Esophagus (tissue), 2 donors: Measurements from ENCODE around the gene PTPRN. TPM values are rescaled to one million over a fixed set of nuclear protein-coding genes. Genes with fewer than 3 reads are reported as not detected.

Source experiments
- H3K27ac ChIP-seq, 2 donors: one replicate each; pipeline ENCODE4 v1.5.1; 2013; ENCODE audit warnings: low read depth in 2 of 2, mild to moderate bottlenecking in 2 of 2, inconsistent platforms in 1 of 2, low read length in 1 of 2, moderate library complexity in 1 of 2
- H3K27me3 ChIP-seq, 2 donors: one replicate each; pipeline ENCODE4 v1.6.1; 2013; ENCODE audit warnings: low read length in 2 of 2, control low read depth in 1 of 2, mild to moderate bottlenecking in 1 of 2; ENCODE audit not compliant: insufficient read depth in 2 of 2, control insufficient read depth in 1 of 2
- H3K36me3 ChIP-seq, 2 donors: one replicate each; pipeline ENCODE4 v1.6.1; 2013; ENCODE audit warnings: low read length in 1 of 2; ENCODE audit not compliant: control insufficient read depth in 2 of 2, insufficient read depth in 2 of 2
- H3K4me1 ChIP-seq, 2 donors: one replicate each; pipeline ENCODE4 v1.6.1; 2013; ENCODE audit warnings: low read length in 1 of 2; ENCODE audit not compliant: control insufficient read depth in 2 of 2, insufficient read depth in 2 of 2
- H3K4me3 ChIP-seq, 2 donors: one replicate each; pipeline ENCODE4 v1.5.1; 2013; ENCODE audit warnings: low read length in 2 of 2, mild to moderate bottlenecking in 2 of 2, low read depth in 1 of 2, moderate library complexity in 1 of 2
- H3K9me3 ChIP-seq, 2 donors: one replicate each; pipeline ENCODE4 v1.6.1; 2013; ENCODE audit warnings: mild to moderate bottlenecking in 2 of 2, low read depth in 1 of 2, low read length in 1 of 2, moderate library complexity in 1 of 2; ENCODE audit not compliant: control insufficient read depth in 2 of 2, insufficient read depth in 1 of 2
- WGBS, 2 donors: extraction: QIAGEN DNeasy Blood & Tissue Kit; methylation state at CpG; one replicate each; pipeline ENCODE4 v1.1.7; 2013; 5-methylcytosine and 5-hydroxymethylcytosine counted together
- polyA plus RNA-seq, 2 donors: library from polyadenylated mRNA; stranded (reverse); fragments of 200-250 nt; gene quantifications; one replicate each; pipeline ENCODE4 v1.2.3, GENCODE V29; 2013
- donor health status: healthy with polysubstance abuse.
- donor health status: Bipolar disorder and iron deficiency.

Gene PTPRN
- polyA plus RNA-seq, 2 donors: 0.02 to 0.14 TPM

DNA sequence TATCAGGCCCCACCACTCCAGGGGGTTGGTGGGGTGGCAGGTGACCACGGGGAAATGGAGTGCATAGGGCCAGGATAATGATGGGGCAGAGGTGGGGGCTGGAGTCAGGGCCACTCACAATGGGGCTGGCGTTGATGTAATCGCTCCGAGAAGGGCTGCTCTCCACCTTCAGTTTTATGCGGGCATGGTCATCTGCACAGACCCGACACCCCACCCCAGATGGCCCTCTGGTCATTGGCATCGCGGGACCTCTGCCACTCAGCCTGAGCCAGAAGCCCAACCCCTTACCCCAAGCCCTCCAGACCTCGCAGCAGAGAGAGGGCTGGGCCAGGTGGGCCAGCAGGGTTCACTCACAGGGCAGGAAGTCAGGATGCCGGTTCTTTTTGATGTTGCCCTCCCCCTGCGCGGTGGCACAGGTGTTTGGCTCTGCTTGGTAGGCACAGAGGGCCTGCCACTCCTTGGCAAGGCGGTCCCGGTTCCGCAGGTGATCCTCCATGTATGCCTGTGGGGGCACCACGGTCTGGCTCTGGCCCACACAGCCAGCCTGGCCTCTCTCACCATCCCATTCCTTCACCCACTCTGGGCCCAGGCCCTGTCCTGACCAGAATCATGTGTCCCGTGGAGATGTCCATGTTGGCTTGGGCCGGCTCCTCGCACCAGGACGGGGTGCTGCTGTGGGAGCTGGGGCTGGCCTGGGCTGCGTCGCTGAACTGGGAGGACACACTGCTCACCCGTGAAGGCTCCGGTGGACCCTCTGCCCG lies 12.4 kb downstream of the PTPRN start:
- 84 to 86% methylated on average over 25 of the region's 25 CpGs for WGBS, 2 donors
- H3K27me3 ChIP-seq: no peaks in the 10 kb centered on the region
- peaks cover 0 to 3% of the 10 kb centered on the region in 2 donors for H3K4me1 ChIP-seq
- H3K27ac ChIP-seq: no peak overlapping the region
- no peaks in the 10 kb centered on the region for H3K9me3 ChIP-seq
- no peaks in the 10 kb centered on the region for H3K36me3 ChIP-seq
- H3K4me3 ChIP-seq: no peak overlapping the region

DNA sequence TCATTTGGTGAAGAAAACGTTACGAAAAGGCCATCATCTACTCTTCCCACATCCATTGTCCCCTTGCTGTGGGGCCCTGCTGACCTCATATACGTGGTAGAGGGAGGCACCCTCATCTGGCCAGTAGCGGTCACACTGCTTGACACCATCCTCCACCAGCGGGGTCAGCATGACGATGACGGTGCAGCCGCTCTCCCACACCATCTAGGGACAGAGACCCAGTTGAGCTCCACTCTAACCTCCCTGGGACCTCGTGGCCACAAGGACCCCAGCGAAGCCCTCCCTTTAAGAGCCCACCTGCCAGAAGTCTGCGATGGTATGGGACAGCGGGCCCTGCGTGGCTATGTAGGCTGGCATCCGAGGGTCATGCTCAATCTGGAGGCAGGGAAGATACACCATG lies 13.1 kb downstream of the PTPRN start:
- H3K27me3 ChIP-seq: no peaks in the 10 kb centered on the region
- 86 to 90% methylated on average over 14 of the region's 14 CpGs for WGBS, 2 donors

DNA sequence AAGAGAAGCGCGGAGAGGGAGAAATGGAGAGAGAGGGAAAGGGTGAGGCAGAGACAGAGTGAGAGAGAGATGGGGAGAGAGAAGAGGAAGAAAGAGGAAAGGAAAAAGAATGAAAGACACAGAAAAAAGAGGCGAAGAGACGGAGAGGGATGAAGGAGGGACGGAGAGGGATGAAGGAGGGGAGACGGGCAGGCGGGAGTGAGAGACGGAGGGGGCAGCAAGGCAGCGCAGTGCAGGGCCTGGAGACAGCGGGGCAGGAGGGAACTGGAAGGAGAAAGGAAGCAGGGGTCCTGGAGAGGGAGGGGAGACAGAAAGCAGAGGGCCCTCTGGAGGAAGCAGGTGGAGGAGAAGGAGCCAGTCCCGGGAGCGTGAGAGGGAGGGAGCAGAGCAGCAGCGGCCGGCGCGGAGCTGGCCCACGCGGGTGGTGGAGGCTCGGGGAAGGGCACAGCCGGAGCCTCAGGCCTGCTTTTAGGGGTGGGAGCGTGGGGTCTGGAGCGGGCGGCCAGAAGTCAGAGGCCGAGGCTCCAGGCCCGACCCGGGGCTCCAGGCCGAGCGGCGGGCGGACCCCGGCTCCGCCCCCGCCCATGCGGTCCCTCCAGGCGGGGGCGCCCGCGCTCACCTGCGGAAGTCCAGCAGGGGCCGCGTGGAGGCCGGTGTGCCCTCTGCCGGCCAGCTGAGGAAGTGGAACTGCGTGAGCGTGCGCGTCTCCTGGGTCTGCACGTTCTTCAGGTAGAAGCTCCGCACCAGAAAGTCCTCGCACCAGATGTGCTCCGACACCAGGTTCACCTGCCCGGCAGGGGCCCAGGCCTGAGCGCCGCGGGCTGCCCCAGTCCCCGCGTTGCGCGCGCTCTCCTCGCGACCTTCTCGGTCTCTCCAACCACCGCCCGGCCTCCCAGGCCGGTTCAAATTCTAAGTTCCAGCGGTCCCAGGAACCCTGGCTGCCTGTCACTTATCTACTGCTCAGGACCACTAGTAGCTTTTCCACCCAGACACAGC lies 14.5 kb downstream of the PTPRN start:
- Histone ChIP-seq H3K9me3 (no peaks in the 10 kb centered on the region), H3K4me1 (peaks cover 0 to 9% of the 10 kb centered on the region in 2 donors), H3K4me3 (peak overlapping the region; percentile 50 to 64), H3K27me3 (no peaks in the 10 kb centered on the region), H3K27ac (peak overlapping the region; percentile 58 to 65), H3K36me3 (no peaks in the 10 kb centered on the region)
- 8 to 9% methylated on average over 59 to 67 of the region's 67 CpGs for WGBS, 2 donors

More for the DNA sequence above, 13.1 kb downstream of the PTPRN start:
- Histone ChIP-seq H3K9me3 (no peaks in the 10 kb centered on the region), H3K4me1 (peaks cover 0 to 3% of the 10 kb centered on the region in 2 donors), H3K27ac (no peak overlapping the region), H3K4me3 (no peak overlapping the region), H3K36me3 (no peaks in the 10 kb centered on the region)

DNA sequence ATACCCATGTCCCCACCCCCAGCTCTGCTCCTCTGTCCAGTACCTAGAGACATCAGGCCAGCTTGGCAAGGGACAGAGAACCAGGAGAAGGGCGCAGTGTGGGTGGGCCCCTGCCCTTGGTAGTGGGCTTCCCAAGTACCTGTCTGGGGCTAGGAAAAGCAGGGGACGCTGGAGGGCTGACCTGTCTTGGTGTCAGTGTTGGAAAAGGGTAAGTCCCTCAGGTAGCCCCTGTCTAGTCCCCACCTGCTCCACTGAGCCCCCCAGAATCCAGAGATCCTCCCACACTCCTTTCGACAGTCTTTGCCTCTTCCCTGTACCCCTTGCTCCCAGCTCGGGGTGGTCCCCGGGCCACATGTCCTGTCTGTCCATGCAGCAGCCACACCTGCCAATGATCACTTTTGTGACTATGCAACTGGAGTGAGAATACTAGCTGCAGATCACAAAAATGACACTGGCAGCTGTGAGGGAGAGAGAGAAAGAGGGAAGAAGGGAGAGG lies 15.4 kb downstream of the PTPRN start:
- H3K27ac ChIP-seq: no peak overlapping the region
- no peaks in the 10 kb centered on the region for H3K27me3 ChIP-seq
- no peak overlapping the region for H3K4me3 ChIP-seq
- WGBS, 2 donors: 86 to 94% methylated on average over 5 of the region's 5 CpGs
- no peaks in the 10 kb centered on the region for H3K36me3 ChIP-seq
- peaks cover 3 to 11% of the 10 kb centered on the region in 2 donors for H3K4me1 ChIP-seq
- H3K9me3 ChIP-seq: no peaks in the 10 kb centered on the region

DNA sequence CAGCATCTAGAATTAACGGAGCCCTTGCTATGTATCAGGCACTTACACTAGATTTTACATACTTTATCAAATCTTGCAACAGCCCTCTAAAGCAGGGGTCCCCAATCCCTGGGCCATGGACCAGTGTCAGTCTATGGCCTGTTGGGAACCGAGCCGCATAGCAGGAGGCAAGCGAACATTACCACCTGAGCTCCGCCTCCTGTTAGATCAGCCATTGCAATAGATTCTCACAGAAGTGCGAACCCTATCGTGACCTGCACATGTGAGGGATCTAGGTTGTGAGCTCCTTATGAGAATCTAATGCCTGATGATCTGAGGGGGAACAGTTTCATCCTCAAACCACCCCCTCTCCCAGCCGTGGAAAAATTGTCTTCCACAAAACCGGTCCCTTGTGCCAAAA lies 16.6 kb downstream of the PTPRN start:
- no peaks in the 10 kb centered on the region for H3K9me3 ChIP-seq
- H3K27me3 ChIP-seq: no peaks in the 10 kb centered on the region
- 88 to 90% methylated on average over 9 of the region's 9 CpGs for WGBS, 2 donors
- H3K27ac ChIP-seq: no peak overlapping the region
- H3K4me3 ChIP-seq: no peak overlapping the region
- peaks cover 3 to 16% of the 10 kb centered on the region in 2 donors for H3K4me1 ChIP-seq
- H3K36me3 ChIP-seq: no peaks in the 10 kb centered on the region

DNA sequence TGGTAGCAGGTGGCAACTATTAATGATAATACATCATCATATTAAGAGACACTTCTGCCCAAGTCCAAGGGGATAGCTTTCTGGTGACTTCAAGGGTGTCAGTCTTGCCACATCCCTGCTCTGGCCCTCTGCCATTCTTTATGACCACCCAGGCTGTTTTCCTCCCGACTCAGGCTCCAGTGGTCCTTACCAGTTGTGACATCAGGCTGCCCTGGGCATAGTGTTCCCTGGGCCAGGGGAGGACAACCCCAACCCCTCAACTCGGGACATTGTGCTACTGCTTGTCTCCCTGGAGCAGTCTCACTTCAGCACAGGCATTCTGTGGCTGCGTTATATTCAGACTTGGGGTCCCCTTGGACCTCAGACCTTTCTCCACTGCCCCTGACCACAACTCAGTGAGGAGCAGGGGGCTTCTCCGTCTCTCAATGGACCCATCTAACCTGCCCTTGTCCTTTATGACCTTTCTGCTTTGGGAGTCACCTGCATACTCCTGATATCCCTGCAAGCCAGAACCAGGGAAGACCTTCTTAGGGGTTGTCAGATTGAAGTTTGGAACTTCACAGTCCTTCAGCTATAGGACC lies 17.2 kb downstream of the PTPRN start:
- Histone ChIP-seq H3K4me1 (peaks cover 3 to 18% of the 10 kb centered on the region in 2 donors), H3K9me3 (no peaks in the 10 kb centered on the region), H3K36me3 (no peaks in the 10 kb centered on the region), H3K27me3 (no peaks in the 10 kb centered on the region), H3K4me3 (no peak overlapping the region), H3K27ac (no peak overlapping the region)
- 70 to 82% methylated on average over 4 of the region's 4 CpGs for WGBS, 2 donors

DNA sequence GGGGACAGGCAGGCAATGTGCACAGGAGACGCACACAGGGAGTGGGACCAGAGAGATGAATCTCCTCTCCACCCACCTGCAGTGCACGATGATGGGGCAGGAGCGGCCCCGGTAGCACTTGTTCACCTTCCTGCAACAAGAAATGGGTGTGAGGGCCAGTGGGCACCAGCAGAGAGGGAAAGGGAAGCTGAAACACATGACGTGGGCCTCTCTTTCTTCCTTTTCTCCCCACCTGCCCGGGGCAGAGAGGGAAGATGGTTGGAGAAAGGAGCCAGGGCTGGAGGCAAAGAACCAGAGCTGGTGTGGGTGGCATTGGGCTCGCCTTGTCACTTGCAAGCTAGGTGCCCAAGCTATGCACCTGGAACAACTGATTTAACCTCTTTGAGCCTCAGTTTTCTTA lies 17.8 kb downstream of the PTPRN start:
- Histone ChIP-seq H3K27ac (no peak overlapping the region), H3K9me3 (no peaks in the 10 kb centered on the region), H3K27me3 (no peaks in the 10 kb centered on the region), H3K4me1 (peaks cover 3 to 23% of the 10 kb centered on the region in 2 donors), H3K4me3 (no peak overlapping the region), H3K36me3 (no peaks in the 10 kb centered on the region)
- 82 to 90% methylated on average over 6 to 7 of the region's 7 CpGs for WGBS, 2 donors

DNA sequence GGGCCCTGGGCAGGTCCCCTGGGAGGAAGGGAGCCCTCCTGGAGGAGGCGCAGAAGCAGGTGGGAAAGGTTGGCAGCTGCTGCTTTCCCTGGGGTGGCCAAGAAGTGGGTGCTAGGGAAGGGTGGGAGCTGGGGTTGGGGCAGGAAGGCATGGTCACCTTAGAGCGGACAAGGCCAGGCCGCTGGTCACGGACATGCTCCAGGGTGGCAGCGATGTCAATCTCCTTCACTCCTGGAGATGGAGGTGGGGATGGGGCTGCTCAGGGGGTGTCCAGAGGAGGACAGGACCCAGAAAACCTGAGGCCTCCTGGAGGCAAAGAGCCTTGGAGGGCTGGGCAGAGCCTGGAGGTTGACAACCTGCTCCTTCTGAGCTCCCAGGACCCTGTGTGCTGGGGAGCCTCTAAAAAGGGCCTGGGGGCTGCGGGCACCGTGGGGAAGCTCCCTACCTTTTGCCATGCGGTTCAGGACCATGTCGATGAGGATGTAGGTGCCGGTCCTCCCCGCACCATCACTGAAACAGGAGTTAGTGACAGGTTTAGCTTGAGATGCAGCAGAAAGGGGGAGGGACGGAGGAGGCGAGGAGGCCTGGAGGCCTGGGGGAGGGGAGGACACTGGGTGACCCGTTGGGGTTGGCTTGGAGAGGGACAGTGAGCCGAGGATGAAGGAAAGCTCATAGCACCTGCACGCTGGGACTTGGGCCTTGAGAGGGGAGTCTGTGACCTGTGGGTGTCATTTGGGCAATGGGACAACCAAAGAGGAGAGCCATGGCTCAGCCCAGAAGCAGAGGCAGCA lies 18.6 kb downstream of the PTPRN start:
- Histone ChIP-seq H3K36me3 (peaks cover 0 to 1% of the 10 kb centered on the region in 2 donors), H3K27ac (no peak overlapping the region), H3K4me3 (no peak overlapping the region), H3K9me3 (no peaks in the 10 kb centered on the region), H3K4me1 (peaks cover 3 to 27% of the 10 kb centered on the region in 2 donors), H3K27me3 (no peaks in the 10 kb centered on the region)
- 84 to 86% methylated on average over 16 of the region's 16 CpGs for WGBS, 2 donors
